ENCODE data around the gene ZFYVE1. TPM values are rescaled to one million over a fixed set of nuclear protein-coding genes. Genes with fewer than 3 reads are reported as not detected.
A peak's percentile ranks its signal among the peaks of the same experiment; 100 is the strongest.
"Not testable (repeated sequence)": the region's sequence is repeated elsewhere in the genome, so short reads cannot be mapped to it uniquely, and the experiment has no call there.

The ZFYVE1 gene
- total RNA-seq, 4 donors from 2014 or later: 7.1 to 21.7 (median 17.5) TPM

DNA sequence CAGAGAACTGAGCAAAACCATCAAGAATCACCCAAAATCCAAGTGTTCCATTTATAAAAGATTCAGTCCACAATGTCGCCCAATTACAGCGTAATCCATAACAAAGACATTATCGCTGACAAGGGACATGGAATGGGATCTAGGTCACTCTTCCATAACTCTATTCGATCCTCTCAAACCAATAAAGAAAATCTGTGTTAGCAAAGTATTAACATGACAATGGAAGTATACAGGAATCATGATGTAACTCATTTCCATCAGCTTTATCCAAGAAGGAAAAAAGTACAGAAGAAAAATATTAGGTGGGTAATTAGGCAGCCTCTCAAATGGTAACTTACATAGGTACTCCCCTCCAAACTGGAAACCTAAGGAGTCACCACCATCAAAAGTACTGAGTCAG lies 4.9 kb downstream of the ZFYVE1 start:
- Histone ChIP-seq H3K4me1 (peaks cover 0 to 43% (median 14%) of the 10 kb centered on the region in 4 donors), H3K27me3 (no peaks in the 10 kb centered on the region), H3K36me3 (peaks cover 0 to 16% (median 3%) of the 10 kb centered on the region in 4 donors), H3K9me3 (no peaks in the 10 kb centered on the region), H3K4me3 (peak overlapping the region in 1 of 4 donors; percentile 12), H3K27ac (no peak overlapping the region)
- in situ Hi-C loops (cut with MboI; ENCODE audit: low pct_ligation_motif_present in 1 of 4, low pct_unique_long_range_greater_than_20kb in 1 of 4, low sequenced_read_pairs in 3 of 4): no loop called here
- whole genome bisulfite sequencing, 2 donors (ENCODE audit: low coverage in 1 of 2): 97 to 100% methylated on average over 4 of the region's 4 CpGs
- no peak for DNase-seq
- intact Hi-C loops (cut with DNase I; ENCODE audit: low total_unique reads): no loop called here
- TF ChIP-seq POLR2A (IDR thresholded peaks at IDR 0.05) (no peak), EP300 (IDR thresholded peaks at IDR 0.05; ENCODE audit: low read depth) (no peak), CTCF (IDR thresholded peaks at IDR 0.05) (no peak), POLR2AphosphoS5 (IDR thresholded peaks at IDR 0.05) (no peak)

DNA sequence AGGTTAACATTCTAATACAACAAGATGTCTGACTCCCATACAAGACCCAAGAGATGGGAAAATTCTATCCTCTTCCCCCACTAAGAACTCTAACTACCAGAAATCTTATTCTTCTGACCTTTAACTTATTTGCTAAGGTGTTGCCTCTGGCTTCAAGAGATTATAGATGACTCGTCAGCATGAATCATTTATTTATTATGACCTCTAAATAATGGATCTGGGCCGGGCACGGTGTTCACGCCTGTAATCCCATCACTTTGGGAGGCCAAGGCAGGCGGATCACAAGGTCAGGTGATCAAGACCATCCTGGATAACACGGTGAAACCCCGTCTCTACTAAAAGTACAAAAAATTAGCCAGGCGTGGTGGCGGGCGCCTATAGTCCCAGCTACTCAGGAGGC lies 10.9 kb downstream of the ZFYVE1 start:
- peaks cover 0 to 12% (median 2%) of the 10 kb centered on the region in 4 donors for H3K4me1 ChIP-seq
- H3K27me3 ChIP-seq; H3K9me3 ChIP-seq; in situ Hi-C loops (cut with MboI; ENCODE audit: low pct_ligation_motif_present in 1 of 4, low pct_unique_long_range_greater_than_20kb in 1 of 4, low sequenced_read_pairs in 3 of 4); DNase-seq; H3K27ac ChIP-seq; H3K4me3 ChIP-seq; intact Hi-C loops (cut with DNase I; ENCODE audit: low total_unique reads); H3K36me3 ChIP-seq: not testable (repeated sequence)
- 82 to 95% methylated on average over 4 to 10 of the region's 10 CpGs for WGBS, 2 donors (ENCODE audit: low coverage in 1 of 2)

GRCh38 chr14:73015552-73015951 lies 11.4 kb downstream of the ZFYVE1 start:
- H3K4me3 ChIP-seq; DNase-seq; in situ Hi-C loops (cut with MboI; ENCODE audit: low pct_ligation_motif_present in 1 of 4, low pct_unique_long_range_greater_than_20kb in 1 of 4, low sequenced_read_pairs in 3 of 4); H3K9me3 ChIP-seq; intact Hi-C loops (cut with DNase I; ENCODE audit: low total_unique reads); H3K36me3 ChIP-seq; H3K27ac ChIP-seq; H3K27me3 ChIP-seq: not testable (repeated sequence)
- peaks cover 0 to 12% (median 2%) of the 10 kb centered on the region in 4 donors for H3K4me1 ChIP-seq
- 92 to 94% methylated on average over 7 to 14 of the region's 14 CpGs for WGBS, 2 donors (ENCODE audit: low coverage in 1 of 2)

- in situ Hi-C loops (cut with MboI; ENCODE audit: low pct_ligation_motif_present in 1 of 4, low pct_unique_long_range_greater_than_20kb in 1 of 4, low sequenced_read_pairs in 3 of 4): no loop called here
- TF ChIP-seq CTCF (IDR thresholded peaks at IDR 0.05): no peak
- TF ChIP-seq EP300 (IDR thresholded peaks at IDR 0.05; ENCODE audit: low read depth): no peak
- no peak for TF ChIP-seq POLR2AphosphoS5 (IDR thresholded peaks at IDR 0.05)
- TF ChIP-seq POLR2A (IDR thresholded peaks at IDR 0.05): no peak
- H3K4me3 ChIP-seq: no peak overlapping the region
- intact Hi-C loops (cut with DNase I; ENCODE audit: low total_unique reads): no loop called here
- no peak for DNase-seq
- H3K4me1 ChIP-seq: peaks cover 0 to 12% (median 2%) of the 10 kb centered on the region in 4 donors
- 66 to 85% methylated on average over 2 of the region's 2 CpGs for WGBS, 2 donors (ENCODE audit: low coverage in 1 of 2)
- H3K9me3 ChIP-seq: no peaks in the 10 kb centered on the region
- no peaks in the 10 kb centered on the region for H3K27me3 ChIP-seq
- peaks cover 0 to 6% (median 0%) of the 10 kb centered on the region in 4 donors for H3K36me3 ChIP-seq
- peak overlapping the region in 1 of 4 donors; percentile 16 for H3K27ac ChIP-seq
These were observed 12.8 kb downstream of the ZFYVE1 start for GRCh38 chr14:73014105-73014504.

GRCh38 chr14:73011189-73011588 lies 15.7 kb downstream of the ZFYVE1 start:
- H3K36me3 ChIP-seq; H3K4me1 ChIP-seq; H3K9me3 ChIP-seq; H3K4me3 ChIP-seq; intact Hi-C loops (cut with DNase I; ENCODE audit: low total_unique reads); DNase-seq; in situ Hi-C loops (cut with MboI; ENCODE audit: low pct_ligation_motif_present in 1 of 4, low pct_unique_long_range_greater_than_20kb in 1 of 4, low sequenced_read_pairs in 3 of 4); H3K27ac ChIP-seq; H3K27me3 ChIP-seq: not testable (repeated sequence)
- WGBS, 2 donors (ENCODE audit: low coverage in 1 of 2): 88 to 93% methylated on average over 6 to 7 of the region's 7 CpGs

DNA sequence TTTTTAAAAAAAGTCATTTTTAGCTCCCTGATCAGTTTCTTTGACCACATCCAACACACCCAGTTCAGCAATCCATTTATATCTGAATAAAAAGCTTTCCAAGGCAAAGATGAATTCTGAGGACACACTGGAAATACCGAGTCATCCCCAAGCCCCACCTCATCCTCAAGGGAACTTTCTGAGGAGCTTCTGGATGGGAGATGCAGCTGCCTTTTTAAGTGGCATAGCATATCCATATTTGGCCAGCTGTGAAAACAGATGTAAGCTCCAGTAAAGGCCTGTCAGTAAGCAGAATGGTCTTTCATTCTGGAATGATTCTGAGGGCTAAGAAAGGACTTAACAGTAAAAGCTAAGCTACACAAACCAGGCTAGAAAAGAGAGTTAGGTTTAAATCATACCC lies 18.4 kb downstream of the ZFYVE1 start:
- no peak for DNase-seq

More for the DNA sequence above, 18.4 kb downstream of the ZFYVE1 start:
- intact Hi-C loops (cut with DNase I; ENCODE audit: low total_unique reads) (no loop called here), in situ Hi-C loops (cut with MboI; ENCODE audit: low pct_ligation_motif_present in 1 of 4, low pct_unique_long_range_greater_than_20kb in 1 of 4, low sequenced_read_pairs in 3 of 4) (no loop called here)
- TF ChIP-seq POLR2AphosphoS5 (IDR thresholded peaks at IDR 0.05): peak in 1 of 3 donors; percentile 29
- TF ChIP-seq POLR2A (IDR thresholded peaks at IDR 0.05): no peak
- no peaks in the 10 kb centered on the region for H3K4me1 ChIP-seq
- no peak overlapping the region for H3K4me3 ChIP-seq
- H3K27ac ChIP-seq: peak overlapping the region; percentile 4 to 43 (median 22)
- H3K36me3 ChIP-seq: no peaks in the 10 kb centered on the region
- H3K27me3 ChIP-seq: no peaks in the 10 kb centered on the region
- H3K9me3 ChIP-seq: no peaks in the 10 kb centered on the region
- WGBS, 2 donors (ENCODE audit: low coverage in 1 of 2): 65% methylated on average over 1 of the region's 1 CpG; no CpG with 5 or more reads in 1 of the 2 donors
